OCI-LY1 (cell line): ENCODE results near the gene NTRK3.

Experiments used
- H2AFZ ChIP-seq: fragments of 200-600 bp; sonication (generic), shearing (Covaris generic); 2 replicates; pipeline ENCODE4 v1.6.0; 2014; ENCODE audit warnings: antibody characterized with exemption, mild to moderate bottlenecking, low read length
- H3F3A ChIP-seq: fragments of 200-600 bp; sonication (generic), shearing (Covaris generic); 2 replicates; pipeline ENCODE4 v1.6.0; 2014; ENCODE audit warnings: mild to moderate bottlenecking, antibody characterized with exemption, low read length, moderate library complexity; ENCODE audit not compliant: insufficient read depth
- H3K27ac ChIP-seq: fragments of 200-600 bp; sonication (generic); 2 replicates; pipeline ENCODE4 v1.5.1; 2014; ENCODE audit warnings: low read length, mixed run types, mild to moderate bottlenecking, low read depth; ENCODE audit not compliant: poor library complexity, severe bottlenecking
- H3K27me3 ChIP-seq: fragments of 200-600 bp; sonication (generic); 2 replicates; pipeline ENCODE4 v1.6.0; 2014; ENCODE audit warnings: antibody characterized with exemption, mild to moderate bottlenecking, low read length, moderate library complexity; ENCODE audit not compliant: insufficient read depth
- H3K36me3 ChIP-seq: fragments of 200-600 bp; sonication (generic); 2 replicates; pipeline ENCODE4 v1.6.1; 2014; ENCODE audit warnings: mild to moderate bottlenecking, antibody characterized with exemption, low read length, moderate library complexity, mixed read lengths; ENCODE audit not compliant: insufficient read depth
- H3K4me1 ChIP-seq: fragments of 200-600 bp; sonication (generic); 2 replicates; pipeline ENCODE4 v1.5.1; 2014; ENCODE audit warnings: mild to moderate bottlenecking, low read length, moderate library complexity; ENCODE audit not compliant: insufficient read depth, severe bottlenecking
- H3K4me2 ChIP-seq: fragments of 200-600 bp; sonication (generic), shearing (Covaris generic); 2 replicates; pipeline ENCODE4 v1.6.1; 2014; ENCODE audit warnings: low read length
- H3K4me3 ChIP-seq: fragments of 200-600 bp; sonication (generic); 2 replicates; pipeline ENCODE4 v1.5.1; 2014; ENCODE audit warnings: low read length, low read depth, mild to moderate bottlenecking, mixed read lengths; ENCODE audit not compliant: poor library complexity, severe bottlenecking
- H3K79me2 ChIP-seq: fragments of 200-600 bp; shearing (Covaris generic); 2 replicates; pipeline ENCODE4 v1.6.1; 2016; ENCODE audit warnings: mixed run types, low read length, mixed read lengths; ENCODE audit not compliant: insufficient read depth
- H3K9ac ChIP-seq: fragments of 200-600 bp; sonication (generic), shearing (Covaris generic); 2 replicates; pipeline ENCODE4 v1.6.1; 2014; ENCODE audit warnings: mild to moderate bottlenecking, low read length, mixed read lengths
- H3K9me2 ChIP-seq: fragments of 200-600 bp; sonication (generic), shearing (Covaris generic); 2 replicates; pipeline ENCODE4 v1.6.1; 2014; ENCODE audit warnings: low read depth, mild to moderate bottlenecking, low read length, mixed read lengths
- H3K9me3 ChIP-seq: fragments of 200-600 bp; shearing (Covaris generic); 2 replicates; pipeline ENCODE4 v1.6.1; 2014; ENCODE audit warnings: low read length, mixed read lengths
- H4K20me1 ChIP-seq: fragments of 200-600 bp; sonication (generic), shearing (Covaris generic); 2 replicates; pipeline ENCODE4 v1.6.0; 2016; ENCODE audit warnings: mild to moderate bottlenecking, low read length; ENCODE audit not compliant: insufficient read depth
- EZH2 ChIP-seq: fragments of 200-600 bp; sonication (generic), shearing (Covaris generic); IDR thresholded peaks from 2 replicates; pipeline ENCODE4 v1.8.0; 2017; ENCODE audit warnings: borderline replicate concordance, mixed run types, mild to moderate bottlenecking, antibody characterized with exemption, low read length, moderate library complexity, mixed read lengths
- TF ChIP-seq, protein P1 (sequence below): fragments of 200-600 bp; sonication (generic), shearing (Covaris generic); IDR thresholded peaks from 2 replicates; pipeline ENCODE4 v1.5.1; 2017; ENCODE audit warnings: mild to moderate bottlenecking, antibody characterized with exemption, low read length, moderate library complexity, mixed read lengths

NTRK3 gene

GRCh38 chr15:88155310-88155709 is 101.2 kb downstream of the NTRK3 start:
- Histone ChIP-seq H2AFZ (no peak overlapping the region), H3F3A (no peaks in the 10 kb centered on the region), H3K27ac (no peak overlapping the region), H3K4me2 (no peak overlapping the region), H3K79me2 (no peaks in the 10 kb centered on the region), H3K36me3 (no peaks in the 10 kb centered on the region), H3K27me3 (no peaks in the 10 kb centered on the region), H3K9me2 (no peaks in the 10 kb centered on the region), H3K4me3 (no peak overlapping the region), H3K4me1 (no peaks in the 10 kb centered on the region), H3K9me3 (no peaks in the 10 kb centered on the region), H3K9ac (no peak overlapping the region), H4K20me1 (no peaks in the 10 kb centered on the region)
- TF ChIP-seq, protein P1, sequence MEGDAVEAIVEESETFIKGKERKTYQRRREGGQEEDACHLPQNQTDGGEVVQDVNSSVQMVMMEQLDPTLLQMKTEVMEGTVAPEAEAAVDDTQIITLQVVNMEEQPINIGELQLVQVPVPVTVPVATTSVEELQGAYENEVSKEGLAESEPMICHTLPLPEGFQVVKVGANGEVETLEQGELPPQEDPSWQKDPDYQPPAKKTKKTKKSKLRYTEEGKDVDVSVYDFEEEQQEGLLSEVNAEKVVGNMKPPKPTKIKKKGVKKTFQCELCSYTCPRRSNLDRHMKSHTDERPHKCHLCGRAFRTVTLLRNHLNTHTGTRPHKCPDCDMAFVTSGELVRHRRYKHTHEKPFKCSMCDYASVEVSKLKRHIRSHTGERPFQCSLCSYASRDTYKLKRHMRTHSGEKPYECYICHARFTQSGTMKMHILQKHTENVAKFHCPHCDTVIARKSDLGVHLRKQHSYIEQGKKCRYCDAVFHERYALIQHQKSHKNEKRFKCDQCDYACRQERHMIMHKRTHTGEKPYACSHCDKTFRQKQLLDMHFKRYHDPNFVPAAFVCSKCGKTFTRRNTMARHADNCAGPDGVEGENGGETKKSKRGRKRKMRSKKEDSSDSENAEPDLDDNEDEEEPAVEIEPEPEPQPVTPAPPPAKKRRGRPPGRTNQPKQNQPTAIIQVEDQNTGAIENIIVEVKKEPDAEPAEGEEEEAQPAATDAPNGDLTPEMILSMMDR: no peak
- no peak for TF ChIP-seq EZH2

- Histone ChIP-seq H3K4me3 (no peak overlapping the region), H2AFZ (no peak overlapping the region), H3K9me3 (no peaks in the 10 kb centered on the region), H3K79me2 (no peaks in the 10 kb centered on the region), H3K27me3 (no peaks in the 10 kb centered on the region), H3K36me3 (no peaks in the 10 kb centered on the region), H3K4me1 (no peaks in the 10 kb centered on the region), H3K9me2 (no peaks in the 10 kb centered on the region), H3K4me2 (no peak overlapping the region), H4K20me1 (no peaks in the 10 kb centered on the region), H3F3A (no peaks in the 10 kb centered on the region), H3K27ac (no peak overlapping the region), H3K9ac (no peak overlapping the region)
- TF ChIP-seq, protein P1: no peak
- TF ChIP-seq EZH2: no peak
Measured at GRCh38 chr15:88152672-88153071, 103.9 kb downstream of the NTRK3 start.

DNA sequence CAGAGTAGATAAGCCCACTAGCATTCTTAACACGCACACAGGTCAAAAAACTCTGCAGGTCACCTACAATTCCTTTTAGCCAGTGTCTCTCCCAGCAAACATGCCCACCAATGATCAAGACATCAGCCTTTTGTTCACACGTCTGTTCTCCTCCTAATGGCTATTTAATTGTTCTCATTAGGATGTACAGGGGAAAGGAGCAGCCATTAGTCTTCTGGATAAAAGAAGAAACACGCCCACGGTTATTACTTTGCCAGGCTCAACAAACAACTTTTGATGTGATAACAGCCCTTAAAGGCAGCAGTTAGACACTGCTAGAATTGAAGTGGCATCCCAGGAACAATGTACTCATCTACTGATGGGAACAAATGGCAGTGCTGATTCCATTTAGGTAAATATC is 108.8 kb downstream of the NTRK3 start:
- TF ChIP-seq EZH2: no peak
- TF ChIP-seq, protein P1: no peak
- Histone ChIP-seq H3K9me3 (no peaks in the 10 kb centered on the region), H3K79me2 (no peaks in the 10 kb centered on the region), H2AFZ (no peak overlapping the region), H3K9me2 (no peaks in the 10 kb centered on the region), H3K27ac (no peak overlapping the region), H3K9ac (no peak overlapping the region), H3K27me3 (no peaks in the 10 kb centered on the region), H3K36me3 (no peaks in the 10 kb centered on the region), H4K20me1 (no peaks in the 10 kb centered on the region), H3K4me2 (no peak overlapping the region), H3K4me3 (no peak overlapping the region), H3K4me1 (no peaks in the 10 kb centered on the region), H3F3A (no peaks in the 10 kb centered on the region)
